GM23248 (cell line): Measurements from ENCODE around the gene TOMM70.

ENCODE experiments used
- EZH2 ChIP-seq: fragments of 200-600 bp; sonication (generic); IDR thresholded peaks from 2 replicates; pipeline ENCODE4 v1.6.1; 2018; ENCODE audit warnings: antibody characterized with exemption, mild to moderate bottlenecking; ENCODE audit not compliant: insufficient read depth, poor library complexity, severe bottlenecking
- EZH2phosphoT487 ChIP-seq: fragments of 200-600 bp; sonication (generic); IDR thresholded peaks from 2 replicates; pipeline ENCODE4 v1.6.1; 2018; ENCODE audit warnings: antibody characterized with exemption, moderate library complexity, mild to moderate bottlenecking, low read depth; ENCODE audit not compliant: insufficient read depth

GRCh38 chr3:100333970-100334487 is 66.9 kb downstream of the TOMM70 start:
- TF ChIP-seq EZH2 (no peak), EZH2phosphoT487 (no peak)
